Cerebellar nuclear complex (tissue), 1 donor: ENCODE measurements around the gene MRPL22.
"Not testable (repeated sequence)": the region's sequence is repeated elsewhere in the genome, so short reads cannot be mapped to it uniquely, and the experiment has no call there.

ENCODE experiments used
- DNase-seq, 2 experiments: peaks; one replicate each; lab custom pipeline; 2025; lab: John Stamatoyannopoulos, UW

MRPL22 gene

GRCh38 chr5:154940375-154940771, 500 bp upstream of the MRPL22 start:
- DNase-seq: no peak

GRCh38 chr5:154943527-154943926, 2.7 kb downstream of the MRPL22 start:
- DNase-seq: no peak

- DNase-seq: no peak
These were observed 3.8 kb downstream of the MRPL22 start for GRCh38 chr5:154944716-154945115.

GRCh38 chr5:154945695-154946301, 4.9 kb downstream of the MRPL22 start:
- no peak for DNase-seq

GRCh38 chr5:154947778-154948177, 6.9 kb downstream of the MRPL22 start:
- DNase-seq: no peak

- DNase-seq: no peak
These were observed 7.4 kb downstream of the MRPL22 start for GRCh38 chr5:154948313-154948712.

- DNase-seq: no peak
These were observed 8.9 kb downstream of the MRPL22 start for GRCh38 chr5:154949781-154950180.

GRCh38 chr5:154956712-154957111, 15.8 kb downstream of the MRPL22 start:
- no peak for DNase-seq

- DNase-seq: no peak
These were observed 21.6 kb downstream of the MRPL22 start for GRCh38 chr5:154962494-154962893.

- DNase-seq: no peak
These were observed 25.4 kb downstream of the MRPL22 start for GRCh38 chr5:154966081-154966841.

- no peak for DNase-seq
These were observed 26.0 kb downstream of the MRPL22 start for GRCh38 chr5:154966874-154967273.

GRCh38 chr5:154967421-154968024, 26.6 kb downstream of the MRPL22 start:
- no peak for DNase-seq

GRCh38 chr5:154968953-154969352, 28.1 kb downstream of the MRPL22 start:
- DNase-seq: no peak

GRCh38 chr5:154970759-154971158, 29.9 kb downstream of the MRPL22 start:
- no peak for DNase-seq

GRCh38 chr5:154971501-154971900, 30.6 kb downstream of the MRPL22 start:
- DNase-seq: no peak

GRCh38 chr5:154972476-154973080, 31.7 kb downstream of the MRPL22 start:
- no peak for DNase-seq

GRCh38 chr5:154976082-154976481, 35.2 kb downstream of the MRPL22 start:
- DNase-seq: not testable (repeated sequence)

GRCh38 chr5:154977409-154977808, 36.5 kb downstream of the MRPL22 start:
- DNase-seq: no peak

- DNase-seq: not testable (repeated sequence)
These were observed 37.4 kb downstream of the MRPL22 start for GRCh38 chr5:154978294-154978693.

GRCh38 chr5:154984946-154985516, 44.2 kb downstream of the MRPL22 start:
- no peak for DNase-seq

GRCh38 chr5:154986151-154986550, 45.3 kb downstream of the MRPL22 start:
- no peak for DNase-seq

GRCh38 chr5:154989626-154990025, 48.8 kb downstream of the MRPL22 start:
- DNase-seq: no peak
